IPS-15b (cell line): ENCODE results near the gene OR6K2.

Experiments used
- H3K27me3 ChIP-seq: one replicate; pipeline ENCODE4 v1.6.1; 2013; ENCODE audit warnings: low read length; ENCODE audit not compliant: control insufficient read depth, insufficient read depth
- H3K36me3 ChIP-seq: one replicate; pipeline ENCODE4 v1.6.1; 2013; ENCODE audit warnings: low read length; ENCODE audit not compliant: control insufficient read depth, insufficient read depth
- H3K4me1 ChIP-seq: one replicate; pipeline ENCODE4 v1.6.1; 2013; ENCODE audit warnings: mild to moderate bottlenecking, low read length; ENCODE audit not compliant: control insufficient read depth, insufficient read depth
- H3K4me3 ChIP-seq: one replicate; pipeline ENCODE4 v1.5.1; 2013; ENCODE audit warnings: low read depth, low read length
- H3K9ac ChIP-seq: one replicate; pipeline ENCODE4 v1.6.1; 2013; ENCODE audit warnings: low read depth, mild to moderate bottlenecking, low read length
- H3K9me3 ChIP-seq: one replicate; pipeline ENCODE4 v1.6.1; 2013; ENCODE audit warnings: mild to moderate bottlenecking, low read length; ENCODE audit not compliant: control insufficient read depth, insufficient read depth

Gene OR6K2

DNA sequence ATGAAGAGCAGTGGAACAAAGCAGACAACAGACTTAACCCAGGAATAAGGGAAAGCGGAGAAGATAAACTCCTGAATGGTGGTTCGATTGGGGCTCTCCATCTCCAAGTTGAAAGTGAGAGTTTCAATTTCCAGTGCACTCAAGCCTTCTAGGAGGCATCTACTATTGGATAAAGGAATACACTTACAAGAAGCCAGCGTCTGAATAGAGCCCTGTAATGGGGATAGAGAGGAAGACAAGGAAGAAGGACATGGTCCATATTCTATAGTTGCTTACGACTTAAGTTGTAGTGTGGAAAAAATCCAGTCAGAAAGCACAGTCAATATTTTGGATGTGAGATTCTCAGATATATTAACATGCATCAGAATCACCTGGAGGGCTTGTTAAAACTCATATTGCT lies at the start of gene OR6K2:
Gene OR6K2 (minus strand): TSS at position 101 of the 400 bp plus-strand sequence. CDS start 0 bp downstream, at position 101.
- H3K4me1 ChIP-seq = no peaks in the 10 kb centered on the region
- H3K4me3 ChIP-seq = no peak within 1 kb of the TSS
- no peak within 1 kb of the TSS for H3K9ac ChIP-seq
- no peaks in the 10 kb centered on the region for H3K27me3 ChIP-seq
- H3K36me3 ChIP-seq = no peaks in the 10 kb centered on the region
- no peaks in the 10 kb centered on the region for H3K9me3 ChIP-seq

DNA sequence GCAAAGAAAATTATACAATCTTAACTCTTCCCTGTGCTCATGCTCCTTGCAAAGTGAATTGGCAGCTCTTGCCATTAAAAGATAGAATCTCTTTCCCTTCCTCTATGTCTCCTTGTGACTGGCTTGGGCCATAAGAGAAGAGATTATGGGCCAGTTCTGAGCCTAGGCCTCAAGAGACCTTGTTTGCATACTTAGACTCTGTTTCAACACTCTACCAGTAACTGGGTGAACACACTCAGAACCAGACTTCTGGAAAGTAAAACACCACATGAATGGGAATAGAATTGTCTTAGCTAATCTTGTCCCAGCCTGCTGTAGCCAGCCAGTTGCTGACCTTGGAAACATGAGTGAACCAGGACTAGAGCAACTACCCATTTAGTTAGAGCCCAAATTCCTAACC lies 35.4 kb upstream of the OR6K2 start:
- H3K9ac ChIP-seq = no peak overlapping the region
- H3K27me3 ChIP-seq = no peaks in the 10 kb centered on the region

GRCh38 chr1:158732524-158732923 lies 32.1 kb upstream of the OR6K2 start:
- Histone ChIP-seq H3K27me3 (no peaks in the 10 kb centered on the region), H3K9ac (no peak overlapping the region), H3K4me1 (no peaks in the 10 kb centered on the region)

More for the DNA sequence above, 35.4 kb upstream of the OR6K2 start:
- no peaks in the 10 kb centered on the region for H3K4me1 ChIP-seq
- no peaks in the 10 kb centered on the region for H3K36me3 ChIP-seq
- no peaks in the 10 kb centered on the region for H3K9me3 ChIP-seq
- no peak overlapping the region for H3K4me3 ChIP-seq

DNA sequence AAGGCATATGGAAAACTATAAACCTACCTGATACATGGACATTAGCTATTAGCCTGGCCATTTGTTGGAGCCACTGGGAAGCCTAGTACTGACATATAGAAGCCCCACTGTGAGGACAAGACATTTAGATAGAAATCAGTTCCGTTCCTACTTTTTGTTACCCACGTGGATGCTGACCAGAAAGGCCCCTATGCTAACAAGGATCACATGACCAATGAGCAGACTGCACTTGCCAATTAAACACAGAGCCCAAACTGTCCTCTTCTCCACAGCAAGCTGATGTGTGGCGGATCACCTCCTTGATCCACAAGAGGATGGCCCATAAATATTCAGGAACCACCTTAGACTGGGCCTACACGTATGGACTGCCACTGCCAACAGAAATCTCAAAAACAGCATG lies 31.3 kb upstream of the OR6K2 start:
- no peaks in the 10 kb centered on the region for H3K36me3 ChIP-seq
- H3K9ac ChIP-seq = no peak overlapping the region
- no peaks in the 10 kb centered on the region for H3K9me3 ChIP-seq
- H3K27me3 ChIP-seq = no peaks in the 10 kb centered on the region
- no peaks in the 10 kb centered on the region for H3K4me1 ChIP-seq
- H3K4me3 ChIP-seq = no peak overlapping the region

More at GRCh38 chr1:158732524-158732923, 32.1 kb upstream of the OR6K2 start:
- Histone ChIP-seq H3K9me3 (no peaks in the 10 kb centered on the region), H3K4me3 (no peak overlapping the region), H3K36me3 (no peaks in the 10 kb centered on the region)

DNA sequence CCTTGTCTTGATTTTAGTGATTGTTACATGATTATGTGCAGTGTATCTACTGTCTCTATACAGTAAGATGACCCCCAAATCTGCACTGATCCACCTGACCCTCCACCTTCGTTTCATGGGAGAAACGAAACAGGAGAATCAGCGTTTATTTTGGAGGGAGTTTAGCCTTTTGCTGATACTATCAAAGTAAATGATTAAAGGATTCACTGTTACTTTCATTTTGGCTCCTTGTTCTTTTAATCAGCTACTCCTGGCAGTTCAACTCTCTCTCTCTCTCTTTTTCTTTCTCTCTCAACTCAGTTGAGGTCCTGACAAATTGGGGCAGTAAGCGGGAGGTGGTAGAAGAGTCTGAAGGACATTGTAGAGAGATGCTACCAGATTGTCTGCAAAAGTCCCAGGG lies 30.0 kb upstream of the OR6K2 start:
- Histone ChIP-seq H3K36me3 (no peaks in the 10 kb centered on the region), H3K27me3 (no peaks in the 10 kb centered on the region), H3K4me3 (no peak overlapping the region), H3K9ac (no peak overlapping the region), H3K4me1 (no peaks in the 10 kb centered on the region), H3K9me3 (no peaks in the 10 kb centered on the region)

- Histone ChIP-seq H3K4me3 (no peak overlapping the region), H3K27me3 (no peaks in the 10 kb centered on the region), H3K9ac (no peak overlapping the region), H3K9me3 (no peaks in the 10 kb centered on the region), H3K4me1 (no peaks in the 10 kb centered on the region), H3K36me3 (no peaks in the 10 kb centered on the region)
Observed at GRCh38 chr1:158728510-158729225, 28.2 kb upstream of the OR6K2 start.

- H3K4me3 ChIP-seq = no peak overlapping the region
- no peaks in the 10 kb centered on the region for H3K27me3 ChIP-seq
- no peaks in the 10 kb centered on the region for H3K36me3 ChIP-seq
- H3K9me3 ChIP-seq = no peaks in the 10 kb centered on the region
- H3K9ac ChIP-seq = no peak overlapping the region
- H3K4me1 ChIP-seq = no peaks in the 10 kb centered on the region
Observed at GRCh38 chr1:158724442-158724841, 24.0 kb upstream of the OR6K2 start.

- H3K27me3 ChIP-seq = no peaks in the 10 kb centered on the region
- no peak within 1 kb of the TSS for H3K9ac ChIP-seq
- H3K36me3 ChIP-seq = no peaks in the 10 kb centered on the region
- H3K4me3 ChIP-seq = no peak within 1 kb of the TSS
- no peaks in the 10 kb centered on the region for H3K4me1 ChIP-seq
- no peaks in the 10 kb centered on the region for H3K9me3 ChIP-seq
Observed at GRCh38 chr1:158720620-158721019, 20.2 kb upstream of the OR6K2 start, which contains the start of gene OR6K3. Gene OR6K3 (minus strand): TSS chr1:158720720. CDS start chr1:158718115, 2,605 bp downstream.

GRCh38 chr1:158719664-158720063 lies 19.2 kb upstream of the OR6K2 start:
- Histone ChIP-seq H3K4me1 (no peaks in the 10 kb centered on the region), H3K36me3 (no peaks in the 10 kb centered on the region), H3K4me3 (no peak overlapping the region), H3K9ac (no peak overlapping the region), H3K9me3 (no peaks in the 10 kb centered on the region), H3K27me3 (no peaks in the 10 kb centered on the region)

- Histone ChIP-seq H3K36me3 (no peaks in the 10 kb centered on the region), H3K4me3 (no peak overlapping the region)
Observed at GRCh38 chr1:158717344-158717743, 16.9 kb upstream of the OR6K2 start.

DNA sequence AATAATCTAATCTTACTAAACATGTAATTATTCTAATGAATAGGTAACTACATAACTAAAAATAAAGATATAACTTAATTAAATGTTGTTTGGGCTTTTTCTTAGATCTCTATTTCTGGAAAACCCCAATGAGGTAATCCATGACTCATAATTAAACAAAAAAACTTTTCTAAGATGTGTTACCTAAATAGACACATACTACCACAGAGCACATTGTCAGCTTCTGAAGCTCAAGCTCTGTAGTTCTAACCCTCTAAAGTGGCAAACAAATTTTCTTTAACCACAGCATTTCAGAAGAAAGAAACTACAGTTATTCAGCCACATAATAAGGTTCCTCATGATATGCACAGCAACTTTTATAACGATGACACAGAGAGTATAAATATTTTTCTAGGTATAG lies 15.9 kb upstream of the OR6K2 start:
- no peaks in the 10 kb centered on the region for H3K9me3 ChIP-seq
- no peaks in the 10 kb centered on the region for H3K4me1 ChIP-seq
- H3K36me3 ChIP-seq = no peaks in the 10 kb centered on the region
- H3K4me3 ChIP-seq = no peak overlapping the region
- no peaks in the 10 kb centered on the region for H3K27me3 ChIP-seq
- no peak overlapping the region for H3K9ac ChIP-seq

More at GRCh38 chr1:158717344-158717743, 16.9 kb upstream of the OR6K2 start:
- no peaks in the 10 kb centered on the region for H3K27me3 ChIP-seq
- H3K9me3 ChIP-seq = no peaks in the 10 kb centered on the region
- H3K9ac ChIP-seq = no peak overlapping the region
- no peaks in the 10 kb centered on the region for H3K4me1 ChIP-seq

- H3K4me3 ChIP-seq = no peak overlapping the region
- H3K9ac ChIP-seq = no peak overlapping the region
- H3K4me1 ChIP-seq = no peaks in the 10 kb centered on the region
- no peaks in the 10 kb centered on the region for H3K9me3 ChIP-seq
- H3K27me3 ChIP-seq = no peaks in the 10 kb centered on the region
- H3K36me3 ChIP-seq = no peaks in the 10 kb centered on the region
Observed at GRCh38 chr1:158714754-158715153, 14.3 kb upstream of the OR6K2 start.
